Amniotic epithelial cell (primary cell): Measurements from ENCODE around the gene NSF.

Source experiments
- DNase-seq: peaks from one replicate; pipeline ENCODE4 v3.0.0-alpha.2; 2010; ENCODE audit warnings: low read depth

The NSF gene

DNA sequence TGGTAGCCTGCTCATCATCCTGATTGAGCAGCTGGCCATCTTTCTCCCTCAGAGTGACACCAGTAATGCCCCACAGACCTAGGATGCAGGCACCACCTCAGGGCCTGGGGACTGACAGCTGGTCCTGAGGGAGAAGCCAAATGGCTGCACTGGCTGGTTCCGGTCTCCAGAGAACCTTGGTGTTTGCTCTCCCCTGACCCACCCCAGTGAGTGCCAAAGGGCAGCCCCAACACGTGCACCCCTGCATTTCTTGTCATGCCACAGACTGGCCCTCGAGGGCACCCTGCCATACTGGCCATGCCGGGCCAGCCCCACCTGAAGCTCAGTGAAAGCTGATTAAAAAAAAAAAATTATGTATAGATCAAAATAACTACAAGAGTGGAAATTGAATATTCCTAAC is 127.5 kb downstream of the NSF start:
- no peak for DNase-seq

DNA sequence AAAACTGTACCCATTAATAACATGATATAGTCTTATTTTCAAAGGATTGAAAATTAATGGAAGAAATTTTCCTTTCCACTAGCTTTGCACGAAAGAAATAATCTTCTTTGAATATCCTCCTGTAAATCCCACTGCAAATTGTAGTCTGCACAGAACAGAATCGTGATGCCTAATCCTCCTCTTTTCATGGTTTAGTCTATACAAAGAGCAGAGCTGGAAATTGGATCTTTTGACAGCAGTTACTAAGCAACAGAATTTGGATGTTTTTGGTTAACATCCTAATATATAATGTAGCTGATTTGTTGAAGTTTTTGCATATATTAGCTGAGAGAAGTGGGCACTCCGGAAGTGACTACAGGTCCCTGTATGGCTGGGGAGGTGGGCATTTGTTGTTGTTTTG is 129.4 kb downstream of the NSF start:
- DNase-seq, result no peak

DNA sequence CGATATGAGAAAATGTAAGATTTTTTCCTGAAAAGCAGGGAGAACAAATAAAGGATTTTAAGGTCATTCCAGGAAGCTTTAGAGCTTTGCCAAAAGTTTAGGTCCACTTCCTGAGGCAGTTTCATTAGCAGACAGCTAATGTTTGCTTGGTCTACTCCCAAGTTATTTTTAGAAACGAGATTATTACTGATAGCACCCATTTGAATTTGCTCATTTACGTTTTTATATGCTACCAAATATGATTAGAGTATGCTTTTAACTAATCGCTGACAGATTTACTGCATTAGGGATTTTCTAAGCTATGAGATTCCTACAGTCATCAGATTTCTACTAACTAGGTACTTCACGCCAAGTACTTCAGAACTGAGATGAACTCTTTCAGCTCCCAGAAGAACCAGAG is 129.9 kb downstream of the NSF start:
- DNase-seq, result no peak

DNA sequence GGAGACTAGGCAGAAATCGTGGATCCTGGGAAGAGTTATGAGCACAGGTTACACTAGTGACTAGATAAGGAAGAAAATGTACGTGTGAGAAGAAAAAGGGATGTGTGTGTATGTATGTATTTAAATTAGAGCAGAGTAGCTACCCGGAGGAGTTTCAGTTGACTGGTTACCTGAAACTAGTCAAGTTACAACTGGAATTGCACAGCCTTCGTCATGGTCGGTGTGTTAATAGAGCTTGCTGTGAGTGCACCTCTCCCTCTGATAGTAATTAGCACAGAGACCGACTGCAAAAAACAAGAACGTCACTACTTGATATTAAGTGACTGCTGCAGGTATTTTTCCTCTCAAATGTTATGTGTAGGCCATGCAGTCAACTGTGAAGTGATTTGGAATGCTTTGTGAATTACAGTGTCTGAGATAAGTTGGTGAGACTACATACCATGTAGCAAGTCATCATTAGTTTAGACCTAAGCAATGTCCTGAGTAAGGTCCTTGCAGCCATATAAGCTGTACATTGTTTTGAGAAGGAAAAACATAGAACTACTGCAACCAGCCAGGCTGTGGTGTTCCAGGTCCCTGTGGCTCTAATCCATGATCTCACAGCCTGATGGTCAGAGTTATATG is 132.3 kb downstream of the NSF start:
- DNase-seq, result no peak

DNA sequence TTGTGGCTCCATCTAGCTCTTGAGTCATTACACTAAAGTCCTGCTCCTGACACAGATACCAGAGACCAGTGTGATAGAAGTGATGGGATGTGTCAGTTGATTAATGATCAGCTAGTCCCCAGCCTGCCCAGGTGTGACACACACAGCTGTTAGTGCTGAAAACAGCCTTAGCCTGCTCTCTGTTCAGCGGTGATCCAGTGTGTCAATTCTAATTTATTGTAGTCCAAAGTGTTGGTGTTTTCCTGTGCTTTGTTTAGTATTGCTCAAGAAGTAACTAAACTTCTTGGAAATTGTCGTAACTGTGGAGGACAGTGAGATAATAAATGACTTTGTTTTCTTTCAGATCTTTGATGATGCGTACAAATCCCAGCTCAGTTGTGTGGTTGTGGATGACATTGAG is 135.7 kb downstream of the NSF start:
- DNase-seq, result peak; percentile 94

DNA sequence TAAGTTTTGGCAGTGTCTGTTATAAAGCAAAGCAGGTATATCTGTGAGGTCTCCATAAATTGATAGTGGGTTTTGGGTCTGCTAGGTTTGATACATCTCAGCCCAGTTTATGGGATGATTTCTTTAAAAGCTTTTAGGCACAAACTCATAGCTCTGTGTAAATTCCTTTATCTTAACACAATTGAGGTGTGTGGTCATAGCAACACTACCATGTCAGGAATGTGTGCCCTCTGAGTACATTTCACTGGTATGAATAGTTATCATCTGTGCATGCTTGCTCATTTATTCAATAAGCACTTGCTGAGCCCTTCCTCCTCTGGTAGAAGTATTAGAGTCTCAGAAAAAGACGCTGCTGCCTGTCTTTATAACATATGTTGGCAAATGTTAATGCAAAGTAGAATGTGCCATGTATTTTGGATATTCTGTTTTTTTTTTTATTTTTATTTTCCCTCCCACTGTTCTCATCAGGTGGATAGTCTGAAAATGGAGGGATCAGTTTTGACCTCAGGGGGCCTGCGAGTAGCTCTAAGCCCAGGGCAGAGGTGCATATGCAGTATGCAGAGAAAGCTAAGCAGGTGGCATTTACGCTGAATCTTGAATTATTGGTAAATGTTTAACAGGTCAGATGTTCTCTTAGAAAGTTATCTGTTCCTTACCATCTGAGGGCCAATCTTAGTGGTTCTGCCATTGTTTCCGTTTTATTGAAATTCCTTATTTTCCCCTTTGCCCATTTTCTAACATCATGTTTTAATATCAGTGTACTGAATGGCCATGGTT is 137.3 kb downstream of the NSF start:
- DNase-seq, result peak; percentile 86

DNA sequence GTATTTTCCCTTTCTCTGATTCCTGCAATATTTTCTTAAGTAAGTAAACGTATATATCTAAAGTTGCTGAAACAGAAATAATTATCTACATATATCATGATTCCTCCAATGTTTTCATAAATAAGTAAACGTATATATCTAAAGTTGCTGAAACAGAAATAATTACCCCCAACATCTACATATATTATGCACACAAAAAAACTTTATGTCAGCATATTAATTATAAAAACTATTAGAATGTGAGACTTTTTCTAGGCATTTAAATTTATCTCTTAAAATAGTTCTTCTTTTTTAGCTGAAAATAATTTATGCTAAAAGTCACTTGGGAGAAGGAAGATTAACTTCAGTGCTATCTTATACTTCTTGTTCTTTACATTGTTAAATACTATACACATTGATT is 139.6 kb downstream of the NSF start:
- no peak for DNase-seq

DNA sequence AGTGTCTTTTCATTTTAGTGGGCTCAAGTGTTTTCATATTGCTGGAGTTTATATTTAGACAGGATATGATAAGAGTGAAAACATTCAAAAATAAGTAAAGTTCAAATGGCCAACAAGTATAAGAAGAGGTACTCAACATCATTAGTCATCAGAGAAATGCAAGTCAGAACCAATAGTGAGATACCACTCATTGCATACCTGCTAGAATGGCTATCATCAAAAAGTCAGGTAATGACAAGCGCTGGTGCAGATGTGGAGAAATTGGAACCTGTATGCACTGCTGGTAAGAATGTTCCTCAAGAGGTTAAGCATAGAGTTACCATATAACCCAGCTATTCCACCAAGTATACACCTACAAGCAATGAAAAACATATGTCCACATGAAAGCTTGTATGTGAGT is 140.2 kb downstream of the NSF start:
- DNase-seq, result no peak

DNA sequence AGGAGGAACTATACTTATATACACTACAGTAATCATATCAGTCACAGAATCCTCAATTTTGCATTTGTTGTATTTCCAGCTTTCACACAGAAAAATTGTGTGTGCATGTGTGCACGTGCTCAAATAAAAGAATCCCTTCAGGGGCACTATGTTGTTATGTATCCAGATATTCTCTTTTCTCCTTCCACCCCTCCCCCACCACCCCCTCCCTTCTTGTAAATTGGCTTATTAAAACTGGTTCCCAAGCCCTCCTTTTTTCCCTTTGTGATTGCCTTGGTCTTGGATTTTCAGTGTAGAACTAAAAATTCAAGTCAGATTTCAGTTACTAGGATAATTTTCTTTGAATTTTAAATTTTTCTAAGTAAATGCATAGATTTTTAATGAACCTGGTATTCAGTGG is 141.7 kb downstream of the NSF start:
- DNase-seq, result no peak

DNA sequence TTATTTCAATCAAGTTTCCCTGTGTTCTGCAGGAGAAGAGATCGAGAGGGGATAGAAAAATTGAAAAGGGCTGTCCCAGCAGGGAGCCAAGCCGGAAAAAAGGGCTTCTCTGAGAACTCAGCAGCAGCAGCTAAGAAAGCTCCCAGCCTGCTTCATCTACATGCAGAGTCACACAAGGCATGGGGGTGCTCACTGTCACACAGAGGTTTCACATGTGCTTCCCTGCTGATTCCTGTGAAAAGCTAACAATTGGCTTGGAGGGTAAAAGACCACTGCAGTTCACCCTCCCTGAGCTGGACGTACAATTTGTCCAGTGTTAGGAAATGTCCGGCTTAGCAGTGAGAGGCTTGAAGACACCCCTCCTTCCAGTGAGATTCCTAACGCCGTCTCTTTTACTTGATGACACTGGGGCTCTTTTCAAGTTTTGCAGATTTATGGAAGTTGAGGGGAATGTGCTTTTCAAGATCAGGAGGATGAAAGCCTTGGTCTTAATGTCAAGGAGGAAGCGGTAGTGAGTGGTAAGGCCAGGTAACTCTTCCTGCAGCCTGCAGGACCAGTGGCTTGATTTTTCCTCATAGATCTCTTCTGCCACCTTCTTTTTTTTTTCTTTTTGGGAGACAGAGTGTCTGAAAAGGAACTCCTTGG is 142.4 kb downstream of the NSF start:
- no peak for DNase-seq

DNA sequence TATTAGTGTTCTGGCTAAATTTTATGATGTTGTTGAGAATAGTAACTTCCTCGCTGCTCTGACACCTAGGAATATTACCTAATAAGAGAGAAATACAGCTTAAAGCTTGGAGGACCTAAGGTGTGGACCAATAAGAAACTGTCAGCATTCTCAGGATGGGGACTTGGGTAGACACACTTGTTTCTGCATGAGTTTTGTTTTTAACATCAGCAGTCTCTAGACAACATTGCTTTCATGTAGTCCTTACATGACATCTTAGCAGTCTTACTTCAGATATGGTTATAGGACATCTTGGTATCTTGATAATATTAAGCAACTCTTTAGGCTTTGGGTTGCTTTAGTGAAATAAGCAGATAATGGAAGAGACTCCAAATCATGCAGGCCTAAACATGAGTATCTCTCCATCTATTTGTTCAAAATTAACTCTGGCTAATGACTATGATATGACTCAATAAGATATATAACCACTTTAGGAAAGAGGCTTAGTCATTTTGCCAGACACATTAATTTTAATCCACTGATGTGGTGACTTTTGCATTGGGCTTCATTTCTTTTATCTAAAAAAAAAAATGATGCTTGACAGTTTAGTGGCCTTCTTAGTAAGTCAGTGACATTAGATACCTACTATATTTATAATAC is 143.5 kb downstream of the NSF start:
- DNase-seq, result peak; percentile 69

DNA sequence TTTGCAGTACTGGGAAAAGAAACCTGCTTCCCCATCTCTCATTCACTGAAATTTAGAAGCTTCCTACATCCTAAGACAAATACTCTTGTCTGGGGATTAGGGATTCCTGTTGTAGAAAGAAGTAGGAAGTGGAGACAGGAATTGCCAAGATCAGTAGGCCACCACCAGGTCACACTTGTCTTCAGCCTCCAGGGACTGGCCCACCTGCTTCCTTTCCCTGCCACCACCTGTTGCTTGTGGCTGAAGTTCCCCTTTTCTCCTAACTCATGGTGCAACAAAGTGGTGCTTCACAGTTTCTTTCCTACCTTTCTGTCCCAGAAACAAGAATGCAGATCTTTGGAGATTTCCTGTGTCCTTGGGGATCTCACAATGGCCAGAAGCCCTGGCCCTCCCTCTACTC is 145.6 kb downstream of the NSF start:
- no peak for DNase-seq

DNA sequence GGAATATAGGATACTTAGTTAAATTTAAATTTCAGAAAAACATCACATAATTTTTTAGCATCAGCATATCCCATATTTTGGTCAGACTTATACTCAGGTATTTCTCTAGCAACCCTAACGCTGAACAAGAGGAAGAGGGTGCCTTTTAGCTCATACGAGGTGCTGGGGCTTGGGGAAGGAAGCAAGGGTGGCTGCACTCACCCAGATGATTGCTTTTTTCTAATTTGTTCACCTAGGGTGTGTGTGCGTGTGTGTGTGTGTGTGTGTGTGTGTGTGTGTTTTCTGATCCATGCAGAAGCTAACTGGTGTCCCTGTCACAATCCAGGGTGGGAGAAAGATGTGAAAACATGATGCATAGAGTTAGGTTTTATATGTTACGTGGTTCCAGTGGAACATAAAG is 146.9 kb downstream of the NSF start:
- DNase-seq, result no peak

DNA sequence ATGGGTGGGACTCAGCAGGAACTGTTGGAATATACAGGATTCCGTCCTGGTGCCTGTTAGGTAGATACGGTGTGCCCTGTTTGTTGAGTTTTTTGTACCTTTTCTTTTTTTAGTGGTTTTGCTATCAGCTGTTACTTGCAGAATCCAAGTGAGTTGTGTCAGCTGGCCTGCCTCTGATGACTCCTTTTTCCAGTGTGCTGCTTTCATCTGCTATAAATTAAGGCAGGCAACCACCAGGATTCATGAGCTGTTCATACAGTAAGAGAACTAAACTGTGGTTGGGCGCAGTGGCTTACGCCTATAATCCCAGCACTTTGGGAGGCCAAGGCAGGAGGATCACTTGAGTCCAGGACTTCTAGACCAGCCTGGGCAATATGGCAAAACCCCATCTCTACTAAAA is 148.1 kb downstream of the NSF start:
- peak; percentile 57 for DNase-seq

DNA sequence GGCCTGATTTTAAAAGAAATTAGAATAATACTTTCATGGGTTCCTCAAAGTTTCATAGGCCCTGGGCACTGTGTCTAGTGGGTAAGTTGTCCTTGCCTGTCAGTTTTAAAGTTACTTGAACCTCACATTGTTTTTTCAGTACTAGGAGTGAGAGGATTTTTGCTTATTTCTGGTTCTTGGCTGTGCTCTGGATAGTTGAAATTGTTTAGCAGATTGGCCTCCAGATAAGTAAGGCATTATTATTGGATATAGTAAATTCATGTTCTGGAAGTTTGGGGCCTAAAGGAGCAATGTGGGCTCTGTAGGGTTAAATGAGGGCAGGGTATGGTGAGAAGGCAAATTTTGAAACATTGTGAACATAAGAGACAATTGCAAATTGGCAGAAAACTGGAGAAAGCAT is 149.5 kb downstream of the NSF start:
- no peak for DNase-seq

DNA sequence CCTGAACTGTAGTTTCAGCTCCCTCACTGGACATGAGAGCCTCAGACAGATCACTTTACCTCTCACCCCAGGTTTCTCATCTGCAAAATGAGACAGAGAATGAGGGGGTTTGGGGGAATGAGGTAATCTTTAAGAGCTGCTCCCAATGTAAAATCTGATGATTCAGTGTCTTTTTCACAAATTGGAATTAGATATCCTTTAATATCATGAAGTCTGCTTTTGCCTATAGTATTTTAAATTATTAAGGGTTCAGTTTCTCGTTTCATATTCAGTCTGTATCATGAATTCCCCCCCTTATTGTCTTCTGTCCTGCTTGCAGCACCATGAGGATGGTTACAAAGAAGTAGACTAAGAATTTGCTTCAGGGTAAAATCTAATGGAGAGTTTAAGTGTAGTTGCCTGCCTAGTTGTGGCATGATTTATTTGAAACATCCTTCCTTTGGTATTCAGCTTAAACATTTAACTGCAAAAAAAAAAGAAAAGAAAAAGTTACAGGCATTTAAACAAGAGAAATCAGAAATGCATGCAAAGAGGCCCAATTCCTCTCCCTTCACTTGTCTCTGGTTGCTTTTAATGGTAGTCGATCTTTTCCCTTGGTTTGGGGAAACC is 150.8 kb downstream of the NSF start:
- DNase-seq, result no peak

DNA sequence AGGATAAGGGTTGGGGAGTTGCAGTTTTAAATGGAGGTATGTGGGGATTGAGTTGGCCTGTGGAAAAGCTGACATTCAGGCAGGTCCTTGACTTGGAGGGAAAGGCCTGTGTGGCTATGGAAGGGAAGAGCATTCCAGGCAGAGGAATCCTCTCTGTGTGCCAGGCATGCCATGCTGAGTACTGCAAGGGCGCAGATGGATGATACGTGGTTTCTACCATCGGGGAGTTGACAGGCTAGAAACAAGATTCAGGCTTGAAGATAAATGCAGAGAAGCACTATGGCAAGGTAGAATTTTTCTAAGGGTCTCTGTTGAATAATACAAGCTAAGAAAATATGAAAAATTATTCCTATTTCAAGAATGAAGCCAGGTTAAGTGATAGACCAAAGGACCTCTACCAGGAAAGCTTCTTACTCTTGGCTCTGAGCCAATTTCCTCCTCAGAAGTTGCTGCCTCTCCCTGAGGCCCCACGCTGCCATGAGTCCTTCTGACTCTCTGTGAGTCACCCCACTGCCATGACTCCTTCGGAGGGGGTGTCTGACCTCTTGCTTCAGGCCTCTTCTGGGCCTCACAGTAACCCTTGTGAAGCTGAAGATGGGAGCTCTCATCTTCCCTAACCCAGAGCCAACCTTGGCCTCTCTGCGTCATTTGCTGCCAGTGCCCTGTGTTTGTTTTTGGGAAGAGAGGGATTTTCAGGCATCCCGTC is 152.2 kb downstream of the NSF start:
- peak; percentile 95 for DNase-seq

DNA sequence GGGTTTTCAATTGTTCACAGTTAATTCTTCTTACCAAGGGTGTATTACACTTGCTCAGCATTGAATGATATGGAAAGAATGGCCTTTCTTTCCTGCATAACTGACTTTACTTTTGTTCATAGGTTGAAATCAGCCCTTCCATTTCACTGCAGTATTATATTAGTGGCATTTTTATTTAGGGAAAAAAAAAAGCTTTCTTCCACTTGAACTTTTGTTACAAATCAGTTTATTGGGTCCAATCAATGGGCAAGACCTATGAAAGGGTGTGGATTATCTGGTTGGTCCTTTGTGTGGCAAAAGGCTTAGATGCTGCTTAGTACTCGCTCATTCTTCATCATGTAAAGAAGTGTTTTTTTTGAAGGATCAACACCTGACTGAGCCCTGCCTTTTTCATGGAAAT is 154.0 kb downstream of the NSF start:
- DNase-seq, result no peak

DNA sequence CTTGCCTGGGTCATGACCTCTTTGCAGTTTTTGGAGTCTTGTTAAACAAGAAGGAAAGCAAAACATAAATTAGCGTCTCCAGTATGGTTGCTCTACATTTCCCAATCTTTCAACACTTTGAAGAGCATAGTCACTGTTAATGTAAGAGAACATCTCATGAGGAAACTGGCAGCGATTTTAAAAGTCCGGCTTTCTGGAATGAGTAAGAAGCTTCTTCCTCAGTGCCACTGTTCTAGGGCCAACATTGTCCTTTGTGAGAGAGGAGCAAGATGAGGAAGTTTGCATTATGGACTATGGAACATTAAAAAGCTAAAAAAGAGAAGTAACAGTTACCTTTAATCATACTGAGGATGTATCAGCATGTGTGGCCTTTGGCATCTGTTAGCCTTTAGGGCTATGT is 154.9 kb downstream of the NSF start:
- DNase-seq, result no peak

DNA sequence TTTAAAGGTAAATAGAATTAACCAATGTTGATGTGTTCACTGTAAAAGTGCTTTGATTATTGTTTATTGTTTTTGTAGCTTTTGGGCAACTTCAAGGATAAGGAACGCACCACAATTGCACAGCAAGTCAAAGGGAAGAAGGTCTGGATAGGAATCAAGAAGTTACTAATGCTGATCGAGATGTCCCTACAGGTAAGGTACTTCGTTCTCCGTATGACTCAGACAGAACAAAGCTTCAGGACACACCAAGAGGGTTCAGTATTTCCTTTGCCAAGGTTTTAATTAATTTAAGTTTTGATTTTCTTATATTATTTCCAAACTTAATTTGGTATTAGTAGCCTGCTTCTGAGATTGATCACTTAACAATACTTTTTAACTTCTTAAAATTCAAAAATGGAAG is 161.0 kb downstream of the NSF start:
- no peak for DNase-seq

DNA sequence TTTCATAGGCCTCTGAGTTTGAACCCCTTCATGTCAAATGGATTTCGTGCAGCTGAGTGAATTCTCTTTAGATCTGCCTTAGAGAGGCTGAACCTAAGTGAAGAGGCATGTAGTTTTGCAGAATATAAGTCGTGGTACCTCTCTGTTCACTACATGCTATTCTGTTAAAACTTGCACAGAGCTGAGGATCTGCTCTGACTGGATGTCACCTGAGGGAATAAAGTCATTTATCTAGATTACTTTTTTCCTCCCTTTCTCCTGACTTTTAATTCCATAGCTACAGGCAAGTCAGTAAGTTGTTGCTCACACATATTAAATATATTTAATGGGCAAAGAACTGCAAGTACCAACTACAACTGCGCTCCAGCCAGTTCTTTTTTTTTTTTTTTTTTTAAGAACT is 163.3 kb downstream of the NSF start:
- DNase-seq, result no peak
